HEK293 (cell line): ENCODE measurements around the gene CDCA7.

ENCODE experiments used
- CTCF ChIA-PET: fragments of 350-600 bp; formaldehyde crosslinking; extraction: SDS; loops from one replicate; lab custom pipeline; 2021; ENCODE audit warnings: antibody characterized with exemption; lab: Yijun Ruan, JAX
- POLR2A ChIA-PET: fragments of 300-600 bp; formaldehyde crosslinking; extraction: SDS; loops from one replicate; lab custom pipeline; 2020; ENCODE audit warnings: antibody characterized with exemption, inconsistent platforms; lab: Yijun Ruan, JAX
- H3K27ac ChIP-seq: fragments of 200-500 bp; sonication (Bioruptor generic); 2 replicates; pipeline ENCODE4 v1.5.1; 2014; ENCODE audit warnings: low read depth, low read length, control low read depth, inconsistent platforms; ENCODE audit errors: extremely low read depth
- H3K36me3 ChIP-seq, 2 experiments: fragments of 200-500 bp in 1 of 2; sonication (Bioruptor generic) in 1 of 2; 1 replicate in 1 of 2; 2 replicates in 1 of 2; pipeline ENCODE4 v1.5.1; 2014 to 2017; ENCODE audit warnings: inconsistent platforms in 2 of 2, low read length in 2 of 2; ENCODE audit not compliant: control insufficient read depth in 2 of 2, insufficient read depth in 1 of 2
- H3K4me1 ChIP-seq: fragments of 200-500 bp; sonication (Bioruptor generic); 2 replicates; pipeline ENCODE4 v1.5.1; 2014; ENCODE audit warnings: mild to moderate bottlenecking, low read length, inconsistent platforms; ENCODE audit not compliant: control insufficient read depth, insufficient read depth
- H3K4me3 ChIP-seq: 2 replicates; pipeline ENCODE4 v1.5.1; 2011; ENCODE audit warnings: low read depth, mild to moderate bottlenecking, control low read depth, low read length, moderate library complexity
- H3K9me3 ChIP-seq: fragments of 200-500 bp; sonication (Bioruptor generic); 2 replicates; pipeline ENCODE4 v1.5.1; 2014; ENCODE audit warnings: low read depth, low read length, inconsistent platforms; ENCODE audit not compliant: control insufficient read depth, insufficient read depth
- KLF10 ChIP-seq: fragments of 450-650 bp; IDR thresholded peaks from 2 replicates; pipeline ENCODE4 v1.5.1; 2018; ENCODE audit warnings: missing biosample characterization, mild to moderate bottlenecking, missing genetic modification characterization
- MYNN ChIP-seq: fragments of 450-650 bp; formaldehyde crosslinking; IDR thresholded peaks from 2 replicates; pipeline ENCODE4 v1.5.1; 2016; ENCODE audit warnings: missing biosample characterization, missing genetic modification characterization, borderline replicate concordance
- PRDM1 ChIP-seq: fragments of 450-650 bp; formaldehyde crosslinking; IDR thresholded peaks from 2 replicates; pipeline ENCODE4; 2016; ENCODE audit warnings: missing biosample characterization, missing genetic modification characterization
- PRDM10 ChIP-seq: fragments of 450-650 bp; formaldehyde crosslinking; IDR thresholded peaks from 2 replicates; pipeline ENCODE4 v1.5.1; 2016; ENCODE audit warnings: missing biosample characterization, missing genetic modification characterization
- ZBTB26 ChIP-seq: fragments of 450-650 bp; formaldehyde crosslinking; optimal IDR thresholded peaks from 2 replicates; pipeline ENCODE3; 2016; ENCODE audit warnings: missing biosample characterization, mild to moderate bottlenecking, missing genetic modification characterization
- ZFHX2 ChIP-seq: fragments of 450-650 bp; formaldehyde crosslinking; conservative IDR thresholded peaks from 2 replicates; pipeline ENCODE4 v1.5.1; 2016; ENCODE audit warnings: missing biosample characterization, missing genetic modification characterization
- ZFP41 ChIP-seq: fragments of 450-650 bp; formaldehyde crosslinking; IDR thresholded peaks from 2 replicates; pipeline ENCODE4 v1.5.1; 2016; ENCODE audit warnings: missing biosample characterization, missing genetic modification characterization, borderline replicate concordance
- ZNF19 ChIP-seq: fragments of 450-650 bp; formaldehyde crosslinking; IDR thresholded peaks from 2 replicates; pipeline ENCODE4; 2016; ENCODE audit warnings: missing biosample characterization, missing genetic modification characterization, low read depth
- ZNF26 ChIP-seq: fragments of 450-650 bp; formaldehyde crosslinking; IDR thresholded peaks from 2 replicates; pipeline ENCODE4 v1.5.1; 2016; ENCODE audit warnings: missing biosample characterization, missing genetic modification characterization
- ZNF324 ChIP-seq: fragments of 450-650 bp; formaldehyde crosslinking; IDR thresholded peaks from 2 replicates; pipeline ENCODE4 v1.5.1; 2016; ENCODE audit warnings: missing biosample characterization, missing genetic modification characterization
- ZNF423 ChIP-seq: fragments of 450-650 bp; formaldehyde crosslinking; IDR thresholded peaks from 2 replicates; pipeline ENCODE4 v1.5.1; 2016; ENCODE audit warnings: missing biosample characterization, missing genetic modification characterization
- ZNF426 ChIP-seq: fragments of 450-650 bp; formaldehyde crosslinking; IDR thresholded peaks from 2 replicates; pipeline ENCODE4 v1.5.1; 2017; ENCODE audit warnings: missing biosample characterization, missing genetic modification characterization, mild to moderate bottlenecking, inconsistent platforms, moderate library complexity
- ZNF510 ChIP-seq: fragments of 450-650 bp; formaldehyde crosslinking; IDR thresholded peaks from 2 replicates; pipeline ENCODE4 v1.5.1; 2018; ENCODE audit warnings: mild to moderate bottlenecking, missing genetic modification characterization, missing biosample characterization; ENCODE audit not compliant: insufficient replicate concordance
- ZNF513 ChIP-seq: fragments of 450-650 bp; IDR thresholded peaks from 2 replicates; pipeline ENCODE4 v1.5.1; 2018; ENCODE audit warnings: missing biosample characterization, missing genetic modification characterization
- ZNF660 ChIP-seq: fragments of 450-650 bp; IDR thresholded peaks from 2 replicates; pipeline ENCODE4 v1.5.1; 2018; ENCODE audit warnings: missing biosample characterization, mild to moderate bottlenecking, missing genetic modification characterization
- ZNF768 ChIP-seq: fragments of 450-650 bp; formaldehyde crosslinking; IDR thresholded peaks from 2 replicates; pipeline ENCODE4 v1.5.1; 2018; ENCODE audit warnings: missing biosample characterization, mild to moderate bottlenecking, missing genetic modification characterization
- ZNF791 ChIP-seq: fragments of 450-650 bp; formaldehyde crosslinking; IDR thresholded peaks from 2 replicates; pipeline ENCODE4 v1.5.1; 2016; ENCODE audit warnings: missing biosample characterization, missing genetic modification characterization
- ZSCAN23 ChIP-seq: fragments of 450-650 bp; formaldehyde crosslinking; IDR thresholded peaks from 2 replicates; pipeline ENCODE4 v1.5.1; 2016; ENCODE audit warnings: missing biosample characterization, missing genetic modification characterization
- TF ChIP-seq, protein P1 (sequence below): fragments of 450-650 bp; formaldehyde crosslinking; IDR thresholded peaks from 2 replicates; pipeline ENCODE4 v1.5.1; 2017; ENCODE audit warnings: missing biosample characterization, missing genetic modification characterization

CDCA7 gene

DNA sequence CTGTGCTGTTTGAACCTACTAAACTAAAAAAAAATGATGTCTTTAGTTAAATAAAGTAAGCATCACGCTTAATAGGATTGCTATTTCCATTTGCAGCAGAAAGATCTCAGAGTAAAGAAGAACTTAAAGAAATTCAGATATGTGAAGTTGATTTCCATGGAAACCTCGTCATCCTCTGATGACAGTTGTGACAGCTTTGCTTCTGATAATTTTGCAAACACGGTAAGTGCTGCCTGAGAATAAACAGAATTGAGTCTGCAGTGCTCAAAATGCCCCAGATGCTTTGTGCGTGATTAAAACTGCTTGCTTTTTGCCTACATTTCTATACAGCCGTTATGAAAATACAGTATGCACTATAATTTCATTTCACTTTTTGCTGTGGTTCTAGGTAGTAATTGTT lies 3.9 kb downstream of the CDCA7 start:
- Histone ChIP-seq H3K4me1 (peaks cover 2% of the 10 kb centered on the region; the same call in 1 of the 2 replicates), H3K36me3 (peaks cover 24 to 56% of the 10 kb centered on the region in 2 experiments; a peak in 2 of 3 replicates), H3K9me3 (no peaks in the 10 kb centered on the region), H3K27ac (no peak overlapping the region), H3K4me3 (no peak overlapping the region)
- ChIA-PET POLR2A (no interaction called here), CTCF (interaction anchor here (1.4 kb wide), 1 partner anchor 331 kb away, joined by 5 read pairs; no protein-coding TSS in a partner anchor)
- no peak for TF ChIP-seq ZNF510

DNA sequence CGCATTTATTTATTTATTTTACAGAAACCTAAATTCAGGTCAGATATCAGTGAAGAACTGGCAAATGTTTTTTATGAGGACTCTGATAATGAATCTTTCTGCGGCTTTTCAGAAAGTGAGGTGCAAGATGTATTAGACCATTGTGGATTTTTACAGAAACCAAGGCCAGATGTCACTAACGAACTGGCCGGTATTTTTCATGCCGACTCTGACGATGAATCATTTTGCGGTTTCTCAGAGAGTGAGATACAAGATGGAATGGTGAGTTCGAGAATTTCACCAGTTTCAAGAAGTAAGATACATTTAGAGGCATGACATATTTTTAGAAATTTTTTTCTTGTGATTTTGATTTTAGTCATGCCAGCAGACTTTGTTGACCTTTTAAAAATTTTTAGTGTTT lies 4.6 kb downstream of the CDCA7 start:
- no peak overlapping the region for H3K27ac ChIP-seq
- H3K36me3 ChIP-seq: peaks cover 24 to 62% of the 10 kb centered on the region in 2 experiments
- CTCF ChIA-PET: interaction anchor here (1.4 kb wide), 1 partner anchor 332 kb away, joined by 5 read pairs; no protein-coding TSS in a partner anchor
- no peak overlapping the region for H3K4me3 ChIP-seq
- no peak for TF ChIP-seq ZNF660 (tag by site-specific recombination)
- TF ChIP-seq ZBTB26 (tag by site-specific recombination): no peak
- no peak for TF ChIP-seq MYNN (tag by site-specific recombination)
- TF ChIP-seq ZNF426 (tag by site-specific recombination): no peak
- POLR2A ChIA-PET: no interaction called here
- no peaks in the 10 kb centered on the region for H3K9me3 ChIP-seq
- H3K4me1 ChIP-seq: peaks cover 2% of the 10 kb centered on the region; the same call in 1 of the 2 replicates

GRCh38 chr2:173370198-173370597 lies 15.5 kb downstream of the CDCA7 start:
- CTCF ChIA-PET: interaction anchor here (1.3 kb wide), 1 partner anchor 14 kb away, joined by 4 read pairs; no protein-coding TSS in a partner anchor
- Histone ChIP-seq H3K36me3 (peaks cover 45 to 74% of the 10 kb centered on the region in 2 experiments), H3K4me1 (no peaks in the 10 kb centered on the region), H3K4me3 (no peak overlapping the region), H3K27ac (no peak overlapping the region), H3K9me3 (no peaks in the 10 kb centered on the region)
- POLR2A ChIA-PET: no interaction called here
- TF ChIP-seq PRDM10 (no peak), KLF10 (tag by site-specific recombination) (no peak), PRDM1 (0 out of 2 replicates have a peak, but pooled peaks have one; percentile 10)

GRCh38 chr2:173371023-173371422 lies 16.4 kb downstream of the CDCA7 start:
- ChIA-PET CTCF (no interaction called here), POLR2A (no interaction called here)
- H3K27ac ChIP-seq: no peak overlapping the region
- H3K4me1 ChIP-seq: no peaks in the 10 kb centered on the region
- no peaks in the 10 kb centered on the region for H3K9me3 ChIP-seq
- TF ChIP-seq ZNF19 (tag by site-specific recombination): no peak
- no peak for TF ChIP-seq ZNF768 (tag by site-specific recombination)
- no peak for TF ChIP-seq ZSCAN23 (tag by site-specific recombination)
- no peak for TF ChIP-seq ZFHX2 (tag by site-specific recombination)
- TF ChIP-seq ZNF791 (tag by site-specific recombination): no peak
- TF ChIP-seq ZNF324 (tag by site-specific recombination): no peak
- no peak for TF ChIP-seq ZNF513
- TF ChIP-seq, protein P1, sequence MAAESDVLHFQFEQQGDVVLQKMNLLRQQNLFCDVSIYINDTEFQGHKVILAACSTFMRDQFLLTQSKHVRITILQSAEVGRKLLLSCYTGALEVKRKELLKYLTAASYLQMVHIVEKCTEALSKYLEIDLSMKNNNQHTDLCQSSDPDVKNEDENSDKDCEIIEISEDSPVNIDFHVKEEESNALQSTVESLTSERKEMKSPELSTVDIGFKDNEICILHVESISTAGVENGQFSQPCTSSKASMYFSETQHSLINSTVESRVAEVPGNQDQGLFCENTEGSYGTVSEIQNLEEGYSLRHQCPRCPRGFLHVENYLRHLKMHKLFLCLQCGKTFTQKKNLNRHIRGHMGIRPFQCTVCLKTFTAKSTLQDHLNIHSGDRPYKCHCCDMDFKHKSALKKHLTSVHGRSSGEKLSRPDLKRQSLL (tag by site-specific recombination): no peak
- no peak for TF ChIP-seq ZNF26 (tag by site-specific recombination)
- no peak for TF ChIP-seq ZNF423 (tag by site-specific recombination)
- TF ChIP-seq ZFP41 (tag by site-specific recombination): no peak
- peaks cover 41 to 66% of the 10 kb centered on the region in 2 experiments for H3K36me3 ChIP-seq
- H3K4me3 ChIP-seq: no peak overlapping the region
